GM21528 (cell line): ENCODE data around the gene MPST.

Experiments
- ATAC-seq: cut with Tn5 transposase; IDR thresholded peaks from one replicate; pipeline ENCODE4 v1.9.1; 2021; ENCODE audit warnings: mild to moderate bottlenecking, moderate library complexity; ENCODE audit not compliant: unreplicated experiment, low FRiP score

MPST gene

GRCh38 chr22:37075046-37075445 lies 55.5 kb downstream of the MPST start:
- ATAC-seq, result no peak

- ATAC-seq, result no peak
These were observed 56.4 kb downstream of the MPST start for GRCh38 chr22:37075822-37076433.

- ATAC-seq, result no peak
These were observed 58.4 kb downstream of the MPST start for GRCh38 chr22:37077802-37078448.

- no peak for ATAC-seq
These were observed 59.6 kb downstream of the MPST start for GRCh38 chr22:37079158-37079557.
